H1 (cell line): ENCODE data around the gene MEDAG. TPM values are rescaled to one million over a fixed set of nuclear protein-coding genes. Genes with fewer than 3 reads are reported as not detected.

Experiments
- GABPA ChIP-seq: IDR thresholded peaks from 2 replicates; pipeline ENCODE4 v1.6.1; 2011; ENCODE audit warnings: mild to moderate bottlenecking, low read length, moderate library complexity, borderline replicate concordance; ENCODE audit not compliant: insufficient read depth
- polyA plus RNA-seq, 7 experiments: library from polyadenylated mRNA; depleted of rRNA in 3 of 7; stranded (reverse) in 5 of 7; unstranded in 2 of 7; fragments of >200 nt in 5 of 7; fragments of 200-250 nt in 2 of 7; gene quantifications; 1 replicate in 5 of 7; 2 replicates in 1 of 7; 4 replicates in 1 of 7; pipeline versions ENCODE4 v1.2.1 to v1.2.3, GENCODE V29; 2011 to 2013; ENCODE audit warnings: missing spikeins in 2 of 7, mixed read lengths in 2 of 7
- total RNA-seq: library from RNA; stranded (reverse); fragmentation: NEBNext Ultra II Directional; extraction: Animal tissue kit (Norgen Biotek cat#: 25700); gene quantifications from 2 replicates; pipeline ENCODE4 v1.2.1, GENCODE V29; 2021

Gene MEDAG
- total and polyA plus RNA-seq, 2 of the 8 experiments (the other 6 are each of a cell fraction or from before 2014, with no cell fraction given): 2.1 to 3.1 TPM

DNA sequence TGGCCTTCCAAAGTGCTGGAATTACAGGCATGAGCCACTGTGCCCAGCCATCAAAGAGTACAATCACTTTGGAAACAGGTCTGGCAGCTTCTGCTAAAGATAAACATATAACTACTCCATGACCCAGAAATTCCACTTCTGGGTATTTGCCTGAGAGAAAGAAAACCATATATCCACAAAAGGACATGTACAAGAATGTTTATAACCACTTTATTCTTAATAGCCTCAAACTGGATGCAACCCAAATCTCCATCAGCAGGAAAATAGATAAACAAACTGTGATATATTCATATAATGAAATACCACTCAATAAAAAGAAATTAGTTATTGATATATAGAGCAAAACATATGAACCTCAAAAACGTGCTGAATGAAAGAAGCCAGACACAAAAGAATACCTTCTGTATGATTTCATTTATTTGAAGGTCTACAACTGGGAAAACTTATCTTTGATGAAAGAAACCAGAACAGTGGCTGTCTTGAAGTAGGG, 66.9 kb downstream of the MEDAG start (continued):
- no peak for TF ChIP-seq GABPA
